WERI-Rb-1 (cell line): ENCODE data around the gene MEGF8.
"Not testable (repeated sequence)": the region's sequence is repeated elsewhere in the genome, so short reads cannot be mapped to it uniquely, and the experiment has no call there.

Experiments used
- DNase-seq: peaks from one replicate; pipeline ENCODE4 v3.0.0-alpha.2; 2020
- H3K27ac ChIP-seq: fragments of 250-450 bp; sonication (Bioruptor Pico); 2 replicates; pipeline ENCODE4 v1.5.1; 2020; ENCODE audit warnings: mild to moderate bottlenecking, moderate library complexity
- H3K27me3 ChIP-seq: fragments of 250-450 bp; sonication (Bioruptor Pico); 2 replicates; pipeline ENCODE4 v1.5.1; 2021; ENCODE audit warnings: mild to moderate bottlenecking, low read depth, moderate library complexity; ENCODE audit not compliant: insufficient read depth, severe bottlenecking
- H3K36me3 ChIP-seq: fragments of 250-450 bp; sonication (Bioruptor Pico); 2 replicates; pipeline ENCODE4 v1.5.1; 2020; ENCODE audit warnings: mild to moderate bottlenecking, moderate library complexity
- H3K4me3 ChIP-seq: 2 replicates; pipeline ENCODE4 v1.5.1; 2011; ENCODE audit warnings: low read depth, mild to moderate bottlenecking, control low read depth, low read length
- H3K9me3 ChIP-seq: fragments of 250-450 bp; sonication (Bioruptor Pico); 2 replicates; pipeline ENCODE4 v1.5.1; 2021; ENCODE audit warnings: mild to moderate bottlenecking, moderate library complexity; ENCODE audit not compliant: severe bottlenecking
- TF ChIP-seq, protein P1 (sequence below): IDR thresholded peaks from 2 replicates; pipeline ENCODE4 v1.5.1; 2011; ENCODE audit warnings: low read depth, mild to moderate bottlenecking, control low read depth, inconsistent platforms, low read length

MEGF8 gene

DNA sequence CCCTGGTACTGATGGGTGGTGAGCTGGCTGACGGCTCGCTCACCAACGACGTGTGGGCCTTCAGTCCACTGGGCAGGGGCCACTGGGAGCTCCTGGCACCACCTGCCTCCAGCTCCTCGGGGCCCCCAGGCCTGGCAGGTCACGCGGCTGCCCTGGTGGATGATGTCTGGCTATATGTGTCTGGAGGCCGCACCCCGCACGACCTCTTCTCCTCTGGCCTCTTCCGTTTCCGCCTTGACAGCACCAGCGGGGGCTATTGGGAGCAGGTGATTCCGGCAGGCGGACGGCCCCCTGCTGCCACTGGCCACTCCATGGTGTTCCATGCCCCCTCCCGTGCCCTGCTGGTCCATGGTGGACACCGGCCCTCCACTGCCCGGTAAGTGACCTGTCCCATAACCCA lies 10.5 kb downstream of the MEGF8 start:
- DNase-seq = no peak
- Histone ChIP-seq H3K27ac (no peak overlapping the region), H3K4me3 (no peak overlapping the region), H3K27me3 (no peaks in the 10 kb centered on the region), H3K9me3 (no peaks in the 10 kb centered on the region), H3K36me3 (peaks cover 20% of the 10 kb centered on the region)
- TF ChIP-seq, protein P1, sequence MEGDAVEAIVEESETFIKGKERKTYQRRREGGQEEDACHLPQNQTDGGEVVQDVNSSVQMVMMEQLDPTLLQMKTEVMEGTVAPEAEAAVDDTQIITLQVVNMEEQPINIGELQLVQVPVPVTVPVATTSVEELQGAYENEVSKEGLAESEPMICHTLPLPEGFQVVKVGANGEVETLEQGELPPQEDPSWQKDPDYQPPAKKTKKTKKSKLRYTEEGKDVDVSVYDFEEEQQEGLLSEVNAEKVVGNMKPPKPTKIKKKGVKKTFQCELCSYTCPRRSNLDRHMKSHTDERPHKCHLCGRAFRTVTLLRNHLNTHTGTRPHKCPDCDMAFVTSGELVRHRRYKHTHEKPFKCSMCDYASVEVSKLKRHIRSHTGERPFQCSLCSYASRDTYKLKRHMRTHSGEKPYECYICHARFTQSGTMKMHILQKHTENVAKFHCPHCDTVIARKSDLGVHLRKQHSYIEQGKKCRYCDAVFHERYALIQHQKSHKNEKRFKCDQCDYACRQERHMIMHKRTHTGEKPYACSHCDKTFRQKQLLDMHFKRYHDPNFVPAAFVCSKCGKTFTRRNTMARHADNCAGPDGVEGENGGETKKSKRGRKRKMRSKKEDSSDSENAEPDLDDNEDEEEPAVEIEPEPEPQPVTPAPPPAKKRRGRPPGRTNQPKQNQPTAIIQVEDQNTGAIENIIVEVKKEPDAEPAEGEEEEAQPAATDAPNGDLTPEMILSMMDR = no peak

DNA sequence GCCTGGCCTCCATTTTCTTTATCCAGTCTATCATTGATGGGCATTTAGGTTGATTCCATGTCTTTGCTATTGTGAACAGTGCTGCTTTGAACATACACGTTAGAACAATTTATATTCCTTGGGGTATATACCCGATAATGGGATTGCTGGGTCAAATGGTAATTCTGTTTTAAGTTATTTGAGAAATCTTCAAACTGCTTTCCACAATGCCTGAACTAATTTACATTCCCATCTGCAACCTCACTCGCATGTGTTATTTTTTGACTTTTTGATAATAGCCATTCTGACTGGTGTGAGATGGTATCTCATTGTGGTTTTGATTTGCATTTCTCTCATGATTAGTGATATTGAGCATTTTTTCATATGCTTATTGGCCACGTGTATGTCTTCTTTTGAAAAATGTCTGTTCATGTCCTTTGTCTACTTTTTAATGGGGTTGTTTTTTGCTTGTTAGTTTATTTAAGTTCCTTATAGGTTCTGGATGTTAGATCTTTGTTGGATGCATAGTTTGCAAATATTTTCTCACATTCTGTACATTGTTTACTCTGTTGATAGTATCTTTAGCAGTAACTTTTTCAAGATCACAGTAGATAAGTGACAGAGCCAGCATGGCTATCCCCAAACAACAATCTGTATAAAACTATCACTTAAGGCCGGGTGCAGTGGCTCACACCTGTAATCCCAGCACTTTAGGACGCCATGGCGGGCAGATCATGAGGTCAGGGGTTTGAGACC lies 13.9 kb downstream of the MEGF8 start:
- H3K4me3 ChIP-seq, DNase-seq, H3K27ac ChIP-seq, H3K9me3 ChIP-seq, H3K27me3 ChIP-seq: not testable (repeated sequence)
- H3K36me3 ChIP-seq = peaks cover 22% of the 10 kb centered on the region

DNA sequence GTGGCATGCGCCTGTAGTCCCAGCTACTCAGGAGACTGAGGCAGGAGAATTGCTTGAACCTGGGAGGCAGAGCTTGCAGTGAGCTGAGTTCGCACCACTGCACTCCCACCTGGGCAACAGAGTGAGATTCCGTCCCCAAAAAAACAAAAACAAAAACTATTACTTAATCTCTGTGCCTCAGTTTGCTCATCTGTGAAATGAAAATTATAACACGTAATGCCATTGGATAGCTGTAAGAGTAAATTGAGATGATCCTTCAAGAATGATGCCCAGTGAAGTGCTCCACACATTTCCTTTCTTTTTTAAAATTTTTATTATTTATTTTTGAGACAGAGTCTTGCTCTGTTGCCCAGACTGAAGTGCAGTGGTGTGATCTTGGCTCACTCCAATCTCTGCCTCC lies 14.5 kb downstream of the MEGF8 start:
- DNase-seq, H3K27me3 ChIP-seq, H3K9me3 ChIP-seq, H3K27ac ChIP-seq, H3K4me3 ChIP-seq: not testable (repeated sequence)
- peaks cover 23% of the 10 kb centered on the region for H3K36me3 ChIP-seq

DNA sequence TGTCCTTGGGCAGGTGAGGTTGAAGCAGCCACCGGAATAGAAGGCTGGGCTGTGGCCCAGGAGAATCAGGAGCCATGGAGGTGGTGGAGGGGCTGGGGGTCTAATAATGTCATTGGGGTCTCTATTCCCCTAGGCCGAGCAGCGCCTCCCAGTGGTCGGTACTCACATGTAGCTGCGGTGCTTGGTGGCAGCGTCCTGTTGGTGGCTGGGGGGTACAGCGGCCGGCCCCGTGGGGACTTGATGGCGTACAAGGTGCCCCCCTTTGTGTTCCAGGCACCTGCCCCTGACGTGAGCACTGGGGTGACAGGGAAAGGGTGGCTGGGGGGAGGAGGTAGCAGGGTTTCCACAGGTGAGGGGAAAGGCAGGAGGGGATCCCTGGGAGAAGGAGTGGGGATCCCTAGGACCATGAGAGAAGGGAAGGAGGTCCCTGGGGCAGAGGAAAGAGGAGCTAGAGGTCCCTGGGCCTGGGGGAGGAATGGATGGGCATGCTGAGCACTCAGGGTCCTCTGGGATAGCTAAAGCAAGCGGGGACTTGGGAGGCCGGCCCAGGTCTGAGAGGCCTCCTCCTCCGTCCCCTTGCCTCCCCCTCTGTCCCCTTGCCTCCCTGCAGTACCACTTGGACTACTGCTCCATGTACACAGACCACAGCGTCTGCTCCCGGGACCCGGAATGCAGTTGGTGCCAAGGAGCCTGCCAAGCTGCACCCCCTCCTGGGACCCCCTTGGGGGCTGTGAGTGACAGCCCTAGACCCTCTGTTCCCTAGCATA lies 18.1 kb downstream of the MEGF8 start:
- H3K36me3 ChIP-seq = peaks cover 10% of the 10 kb centered on the region
- no peaks in the 10 kb centered on the region for H3K27me3 ChIP-seq
- H3K9me3 ChIP-seq = no peaks in the 10 kb centered on the region
- no peak overlapping the region for H3K4me3 ChIP-seq
- no peak overlapping the region for H3K27ac ChIP-seq
- no peak for DNase-seq
- TF ChIP-seq, protein P1 = peak; percentile 50

DNA sequence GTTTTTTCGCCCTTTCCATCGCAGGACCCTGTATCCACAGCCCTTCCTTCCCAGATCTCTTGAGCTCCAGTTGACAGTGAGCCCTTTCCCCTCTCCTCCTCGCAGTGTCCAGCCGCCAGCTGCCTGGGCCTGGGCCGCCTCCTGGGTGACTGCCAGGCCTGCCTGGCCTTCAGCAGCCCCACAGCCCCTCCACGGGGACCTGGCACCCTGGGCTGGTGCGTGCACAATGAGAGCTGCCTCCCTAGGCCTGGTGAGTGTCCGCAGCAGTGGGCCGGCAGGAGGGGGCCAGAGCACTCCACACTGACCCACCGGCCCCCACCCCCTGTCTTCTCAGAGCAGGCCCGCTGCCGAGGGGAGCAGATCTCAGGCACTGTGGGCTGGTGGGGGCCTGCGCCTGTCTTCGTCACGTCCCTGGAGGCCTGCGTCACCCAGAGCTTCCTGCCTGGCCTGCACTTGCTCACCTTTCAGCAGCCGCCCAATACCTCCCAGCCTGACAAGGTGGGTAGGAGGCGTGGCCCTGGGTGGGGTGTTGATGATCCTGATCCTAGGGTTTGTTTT lies 19.0 kb downstream of the MEGF8 start:
- H3K36me3 ChIP-seq = peaks cover 10% of the 10 kb centered on the region
- DNase-seq = no peak
- no peak overlapping the region for H3K4me3 ChIP-seq
- no peaks in the 10 kb centered on the region for H3K27me3 ChIP-seq
- TF ChIP-seq, protein P1 = no peak
- no peak overlapping the region for H3K27ac ChIP-seq
- H3K9me3 ChIP-seq = no peaks in the 10 kb centered on the region

DNA sequence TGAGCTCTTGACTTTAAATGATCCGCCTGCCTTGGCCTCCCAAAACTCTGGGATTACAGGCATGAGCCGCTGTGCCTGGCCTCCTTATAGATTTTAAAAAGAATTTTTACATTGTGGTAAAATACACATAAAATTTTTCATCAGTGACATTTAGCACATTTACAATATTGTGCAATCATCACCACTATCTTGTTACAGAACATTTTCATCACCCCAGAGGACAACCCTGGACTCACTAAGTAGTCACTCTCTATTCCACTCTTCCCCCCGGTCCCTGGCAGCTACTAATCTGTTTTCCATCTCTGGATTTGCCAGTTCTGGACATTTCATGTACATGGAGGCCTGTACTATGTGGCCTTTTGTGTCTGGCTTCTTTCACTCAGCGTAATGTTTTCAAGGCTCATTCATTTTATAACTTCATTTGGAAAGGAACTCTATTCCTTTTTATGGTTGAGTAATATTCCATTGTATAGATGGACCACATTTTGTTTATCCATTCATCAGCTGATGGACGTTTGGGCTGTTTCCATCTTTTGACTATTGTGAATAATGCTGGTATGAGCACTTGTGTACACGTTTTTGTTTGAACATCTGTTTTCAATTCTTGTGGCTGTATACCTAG lies 19.9 kb downstream of the MEGF8 start:
- Histone ChIP-seq H3K36me3 (peaks cover 10% of the 10 kb centered on the region), H3K9me3 (no peaks in the 10 kb centered on the region), H3K27ac (no peak overlapping the region), H3K4me3 (no peak overlapping the region), H3K27me3 (no peaks in the 10 kb centered on the region)
- TF ChIP-seq, protein P1 = no peak
- DNase-seq = no peak
